Measurements from ENCODE around the gene TBX15. TPM values are rescaled to one million over a fixed set of nuclear protein-coding genes. Genes with fewer than 3 reads are reported as not detected.

The TBX15 gene
- total RNA-seq, 4 donors from 2014 or later, result 0.45 to 1.6 (median 0.56) TPM

Small RNAs within 50 kb of the gene (small RNA-seq; reads per million reads assigned to genes)
- gene AL139420.2, result 0 reads per million in 4 donors

Other genes starting within 250 kb of the TBX15 start
- 10 to 100 TPM in 3 of 4 donors, 1 to 10 TPM in 1; 9.2 to 12.8 (median 11.7) TPM for gene WARS2, start 152.3 kb upstream of the TBX15 start, total RNA-seq

Data from gastroesophageal sphincter (tissue), 4 donors.